K562 (cell line): ENCODE results near the gene MDN1. TPM values are rescaled to one million over a fixed set of nuclear protein-coding genes. Genes with fewer than 3 reads are reported as not detected.

Experiments used
- ATAC-seq: fragments of 200-7000 bp; cut with Tn5 transposase; 3 replicates; pipeline ENCODE4 v1.9.1; 2020; ENCODE audit warnings: moderate library complexity
- BruUV-seq: library from RNA; stranded (reverse); fragments of 400-500 nt; replicated peaks from 2 replicates; lab custom pipeline; 2021; lab: Mats Ljungman, UMichigan
- CTCF ChIA-PET: fragments of 300-600 bp; formaldehyde crosslinking; extraction: SDS; loops from one replicate; lab custom pipeline; 2021; ENCODE audit warnings: low intra/inter-chr PET ratio; lab: Yijun Ruan, JAX
- POLR2A ChIA-PET: fragments of 300-600, 350-650 bp; sonication (Branson Sonifier 250); formaldehyde crosslinking; extraction: SDS; loops from one replicate; lab custom pipeline; 2021; ENCODE audit warnings: antibody characterized with exemption, inconsistent platforms; lab: Yijun Ruan, JAX
- DNase-seq, 4 experiments: peaks; one replicate each; pipeline versions ENCODE4 v3.0.0 to v3.0.0-alpha.2; 2011 to 2018; ENCODE audit warnings: low spot score in 3 of 4, mixed read lengths in 3 of 4; ENCODE audit errors: extremely low read depth in 1 of 4
- FAIRE-seq: peaks from 2 replicates; lab custom pipeline; 2011; peaks lifted over from hg19 to GRCh38; lab: Jason Lieb, UNC
- H2AFZ ChIP-seq: 2 replicates; pipeline ENCODE4 v1.6.0; 2011; ENCODE audit warnings: low read depth, low read length, control low read depth, inconsistent platforms
- H3K27ac ChIP-seq: fragments of 200-600 bp; 3 replicates; pipeline ENCODE4 v1.8.0; 2011; ENCODE audit warnings: low read depth, mild to moderate bottlenecking, control low read depth, inconsistent platforms, low read length, moderate library complexity, mixed read lengths; ENCODE audit errors: extremely low read depth
- H3K27me3 ChIP-seq, 2 experiments: fragments of 300-600 bp in 1 of 2; 2 replicates in 1 of 2; 3 replicates in 1 of 2; pipeline versions ENCODE4 v1.6.0 to v1.8.0; 2011; ENCODE audit warnings: inconsistent platforms in 2 of 2, low read length in 2 of 2, mild to moderate bottlenecking in 1 of 2, mixed read lengths in 1 of 2, moderate library complexity in 1 of 2; ENCODE audit not compliant: control insufficient read depth in 2 of 2, insufficient read depth in 2 of 2
- H3K36me3 ChIP-seq: fragments of 300-600 bp; 3 replicates; pipeline ENCODE4 v1.8.0; 2011; ENCODE audit warnings: mild to moderate bottlenecking, low read length, inconsistent platforms; ENCODE audit not compliant: control insufficient read depth, insufficient read depth
- H3K4me1 ChIP-seq, 2 experiments: fragments of 200-600 bp in 1 of 2; replicated peaks in 1 of 2; 2 replicates in 1 of 2; 3 replicates in 1 of 2; pipeline versions ENCODE4 v1.5.1 to v1.8.0; 2011; ENCODE audit warnings: inconsistent platforms in 2 of 2, low read length in 2 of 2, mild to moderate bottlenecking in 1 of 2, mixed read lengths in 1 of 2, moderate library complexity in 1 of 2; ENCODE audit not compliant: control insufficient read depth in 2 of 2, insufficient read depth in 2 of 2
- H3K4me2 ChIP-seq: 2 replicates; pipeline ENCODE4 v1.6.1; 2011; ENCODE audit warnings: low read length, control low read depth, inconsistent platforms, mixed read lengths; ENCODE audit not compliant: insufficient read depth
- H3K4me3 ChIP-seq: fragments of 200-600 bp; sonication (generic), shearing (Covaris generic); 2 replicates; pipeline ENCODE4 v1.5.1; 2016; ENCODE audit warnings: control low read depth, inconsistent platforms
- H3K79me2 ChIP-seq: fragments of 200-600 bp; 3 replicates; pipeline ENCODE4 v1.8.0; 2011; ENCODE audit warnings: low read length, inconsistent platforms; ENCODE audit not compliant: control insufficient read depth, insufficient read depth
- H3K9ac ChIP-seq, 2 experiments: 2 replicates each; pipeline versions ENCODE4 v1.6.0 to v1.6.1; 2011; ENCODE audit warnings: low read depth in 2 of 2, low read length in 2 of 2, control low read depth in 1 of 2, inconsistent platforms in 1 of 2, mild to moderate bottlenecking in 1 of 2, mixed read lengths in 1 of 2; ENCODE audit not compliant: insufficient read depth in 1 of 2
- H3K9me1 ChIP-seq: one replicate; pipeline ENCODE4 v1.6.0; 2011; ENCODE audit warnings: inconsistent platforms, mild to moderate bottlenecking, low read length, moderate library complexity; ENCODE audit not compliant: control insufficient read depth, insufficient read depth
- H3K9me3 ChIP-seq: replicated peaks from 2 replicates; pipeline ENCODE4 v1.5.1; 2011; ENCODE audit warnings: low read depth, low read length, inconsistent platforms; ENCODE audit not compliant: control insufficient read depth, insufficient read depth
- H4K20me1 ChIP-seq: replicated peaks from 2 replicates; pipeline ENCODE4 v1.6.1; 2011; ENCODE audit warnings: low read length, inconsistent platforms, mixed read lengths; ENCODE audit not compliant: control insufficient read depth, insufficient read depth
- DPF2 ChIP-seq: fragments of 450-650 bp; IDR thresholded peaks from 2 replicates; pipeline ENCODE4 v1.6.1; 2016
- FOXJ3 ChIP-seq: sonication (generic); formaldehyde crosslinking; IDR thresholded peaks from 2 replicates; pipeline ENCODE4 v1.4.0; 2020; ENCODE audit warnings: mild to moderate bottlenecking, missing genetic modification reagents
- GATAD2A ChIP-seq: fragments of 450-650 bp; IDR thresholded peaks from 2 replicates; pipeline ENCODE4 v1.6.1; 2017
- HNRNPH1 ChIP-seq: fragments of 200-400 bp; formaldehyde crosslinking; optimal IDR thresholded peaks from 2 replicates; pipeline ENCODE3; 2017; ENCODE audit warnings: low read depth, mild to moderate bottlenecking, low read length, moderate library complexity
- RBM15 ChIP-seq: fragments of 200-400 bp; formaldehyde crosslinking; IDR thresholded peaks from 2 replicates; pipeline ENCODE4 v1.6.1; 2018; ENCODE audit warnings: mild to moderate bottlenecking, low read length, moderate library complexity; ENCODE audit not compliant: insufficient read depth
- SRSF1 ChIP-seq: fragments of 200-400 bp; formaldehyde crosslinking; IDR thresholded peaks from 2 replicates; pipeline ENCODE4 v1.6.1; 2017; ENCODE audit warnings: mild to moderate bottlenecking, low read depth, low read length, moderate library complexity
- STAT5B ChIP-seq: fragments of 250-450 bp; sonication (Bioruptor Pico); IDR thresholded peaks from 2 replicates; pipeline ENCODE4 v1.8.0; 2021; ENCODE audit warnings: mild to moderate bottlenecking, inconsistent platforms
- SUPT5H ChIP-seq: fragments of 450-650 bp; IDR thresholded peaks from 2 replicates; pipeline ENCODE4 v1.6.1; 2016
- TARDBP ChIP-seq: fragments of 450-650 bp; IDR thresholded peaks from 2 replicates; pipeline ENCODE4 v1.6.1; 2016
- TEAD1 ChIP-seq, 2 experiments: fragments of 450-650 bp in 1 of 2; sonication (generic) in 1 of 2; formaldehyde crosslinking; IDR thresholded peaks; 2 replicates each; pipeline versions ENCODE4 v1.4.0 to v1.8.0; 2020 to 2022; ENCODE audit warnings: mild to moderate bottlenecking in 2 of 2, missing genetic modification reagents in 1 of 2
- XRCC3 ChIP-seq: fragments of 450-650 bp; IDR thresholded peaks from 2 replicates; pipeline ENCODE4 v1.6.1; 2017; ENCODE audit warnings: mild to moderate bottlenecking, moderate library complexity
- YY1 ChIP-seq, 3 experiments: IDR thresholded peaks; 2 replicates each; pipeline ENCODE4 v1.6.1; 2011; ENCODE audit warnings: low read length in 2 of 3, mild to moderate bottlenecking in 2 of 3, moderate library complexity in 2 of 3, borderline replicate concordance in 1 of 3, control low read depth in 1 of 3, low read depth in 1 of 3; ENCODE audit not compliant: insufficient read depth in 3 of 3, insufficient replicate concordance in 2 of 3, control insufficient read depth in 1 of 3, insufficient read length in 1 of 3; ENCODE audit errors: extremely low read depth in 1 of 3
- ZNF24 ChIP-seq: fragments of 450-650 bp; IDR thresholded peaks from 2 replicates; pipeline ENCODE4 v1.6.1; 2016
- ZNF274 ChIP-seq: IDR thresholded peaks from 2 replicates; pipeline ENCODE4 v1.6.1; 2011; ENCODE audit warnings: low read depth, mild to moderate bottlenecking, low read length, moderate library complexity, borderline replicate concordance
- ZNF589 ChIP-seq: fragments of 200-800 bp; sonication (Bioruptor generic); IDR thresholded peaks from 2 replicates; pipeline ENCODE4 v1.6.1; 2016; ENCODE audit warnings: low read depth, missing genetic modification characterization, missing compliant biosample characterization
- ZNF77 ChIP-seq: fragments of 250-450 bp; sonication (Bioruptor Pico); IDR thresholded peaks from 2 replicates; pipeline ENCODE4 v1.5.0; 2020
- ZNF780A ChIP-seq: fragments of 250-450 bp; sonication (Bioruptor Pico); IDR thresholded peaks from 2 replicates; pipeline ENCODE4 v1.5.0; 2021; ENCODE audit warnings: mild to moderate bottlenecking
- ZNF830 ChIP-seq: fragments of 250-450 bp; sonication (Bioruptor Pico); IDR thresholded peaks from 2 replicates; pipeline ENCODE4 v1.5.0; 2021; ENCODE audit warnings: mild to moderate bottlenecking
- ZSCAN32 ChIP-seq: fragments of 450-650 bp; formaldehyde crosslinking; IDR thresholded peaks from 2 replicates; pipeline ENCODE4 v1.4.0; 2020; ENCODE audit warnings: mild to moderate bottlenecking, moderate library complexity
- WGBS: fragments of 100-300 bp; shearing (Covaris generic); methylation state at CpG from one replicate; pipeline ENCODE4 v1.1.6; 2016; ENCODE audit warnings: low coverage, mixed read lengths; ENCODE audit not compliant: insufficient coverage; ENCODE audit errors: missing lambda C conversion rate; 5-methylcytosine and 5-hydroxymethylcytosine counted together
- in situ Hi-C: fragments of 300-500 bp; cut with MboI; formaldehyde crosslinking; loops from 4 replicates; pipeline ENCODE4 v1.15.0; 2018; ENCODE audit warnings: inconsistent platforms, mixed read lengths
- intact Hi-C: fragments of 100-400 bp; cut with micrococcal nuclease; formaldehyde crosslinking; loops from 2 replicates; pipeline ENCODE4 v1.14.2; 2022
- polyA plus RNA-seq, 8 experiments: library from polyadenylated mRNA; depleted of rRNA in 4 of 8; stranded (reverse) in 5 of 8; unstranded in 3 of 8; fragments of >200 nt; fragmentation: Nextera tagmentation in 2 of 8; fragmentation: Illumina TruSeq in 1 of 8; extraction: Ambion mirVana in 2 of 8; extraction: Trizol in 1 of 8; gene quantifications; 2 replicates each; pipeline versions ENCODE4 v1.2.1 to v1.2.3, GENCODE V29; 2011 to 2014; ENCODE audit warnings: inconsistent platforms in 1 of 8, missing spikeins in 1 of 8
- total RNA-seq, 7 experiments: library from RNA; depleted of rRNA in 6 of 7; stranded (reverse); fragments of >200 nt in 6 of 7; fragmentation: Illumina TruSeq in 2 of 7; extraction: Trizol in 2 of 7; gene quantifications; 2 replicates each; pipeline versions ENCODE4 v1.2.1 to v1.2.3, GENCODE V29; 2011 to 2021; ENCODE audit warnings: low replicate concordance in 1 of 7
- TF ChIP-seq, protein P1 (sequence below): fragments of 250-450 bp; sonication (Bioruptor Pico); IDR thresholded peaks from 2 replicates; pipeline ENCODE4 v1.8.0; 2021; ENCODE audit warnings: moderate library complexity, mild to moderate bottlenecking, inconsistent platforms
- TF ChIP-seq, protein P2 (sequence below): sonication (generic); formaldehyde crosslinking; IDR thresholded peaks from 2 replicates; pipeline ENCODE4 v1.8.0; 2022; ENCODE audit warnings: mild to moderate bottlenecking, missing genetic modification reagents
- TF ChIP-seq, protein P3 (sequence below): fragments of 450-650 bp; IDR thresholded peaks from 2 replicates; pipeline ENCODE4 v1.6.1; 2017; ENCODE audit warnings: antibody characterized with exemption

Gene MDN1
- total and polyA plus RNA-seq, 9 of the 15 experiments (the other 6 are each of a cell fraction or from before 2014, with no cell fraction given) = 25.6 to 93.6 (median 43.0) TPM

DNA sequence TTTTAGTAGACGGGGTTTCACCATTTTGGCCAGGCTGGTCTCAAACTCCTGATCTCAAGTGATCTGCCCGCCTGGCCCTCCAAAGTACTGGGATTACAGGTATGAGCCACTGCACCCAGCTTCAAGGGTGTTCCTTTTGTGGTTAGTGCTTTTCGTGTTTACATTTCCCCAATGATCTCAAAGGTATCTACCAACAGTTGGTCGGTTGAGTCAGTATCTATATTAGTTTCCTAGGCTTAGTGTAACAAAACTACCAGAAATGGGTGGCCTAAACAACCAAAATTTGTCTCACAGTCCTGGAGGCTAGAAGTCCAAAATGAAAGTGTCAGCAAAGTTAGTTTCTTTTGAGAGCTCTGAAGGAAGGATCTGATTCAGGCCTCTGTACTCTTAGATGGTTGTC, 40.1 kb upstream of the MDN1 start (continued):
- TF ChIP-seq ZNF589 (CRISPR knock-in tag) = no peak
- no peak for TF ChIP-seq SRSF1
- TF ChIP-seq, protein P1, sequence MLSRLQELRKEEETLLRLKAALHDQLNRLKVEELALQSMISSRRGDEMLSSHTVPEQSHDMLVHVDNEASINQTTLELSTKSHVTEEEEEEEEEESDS (CRISPR knock-in tag) = no peak
- no peak for TF ChIP-seq YY1 (IDR thresholded peaks at IDR 0.05; ENCODE audit: borderline replicate concordance in 1 of 3, control insufficient read depth in 1 of 3, extremely low read depth in 1 of 3, insufficient read depth in 3 of 3, insufficient read length in 1 of 3, insufficient replicate concordance in 2 of 3, low read depth in 1 of 3, low read length in 2 of 3)
- no peak for TF ChIP-seq ZNF274
- TF ChIP-seq XRCC3 = no peak

DNA sequence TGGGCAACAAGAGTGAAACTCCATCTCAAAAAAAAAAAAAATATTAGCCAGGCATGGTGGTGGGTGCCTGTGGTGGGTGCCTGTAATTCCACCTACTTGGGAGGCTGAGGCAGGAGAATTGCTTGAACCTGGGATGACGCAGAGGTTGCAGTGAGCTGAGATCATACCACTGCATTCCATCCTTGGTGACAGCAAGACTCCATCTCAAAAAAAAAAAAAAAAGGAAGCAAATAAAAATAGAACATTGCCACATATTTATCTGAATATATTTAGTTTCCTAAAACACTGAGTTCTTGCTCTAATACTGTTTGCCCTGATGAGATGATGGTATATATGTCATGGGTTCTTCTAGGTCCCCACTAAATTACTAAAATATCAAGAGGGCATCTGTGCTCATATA, 38.4 kb upstream of the MDN1 start:
- Histone ChIP-seq H4K20me1 (no peaks in the 10 kb centered on the region), H2AFZ (no peak overlapping the region), H3K9ac (no peak overlapping the region), H3K9me1 (no peaks in the 10 kb centered on the region), H3K9me3 (no peaks in the 10 kb centered on the region; the same call in 1 of the 2 replicates), H3K4me3 (no peak overlapping the region), H3K79me2 (no peaks in the 10 kb centered on the region), H3K27ac (no peak overlapping the region), H3K4me1 (no peaks in the 10 kb centered on the region), H3K27me3 (no peaks in the 10 kb centered on the region), H3K4me2 (no peak overlapping the region), H3K36me3 (peaks cover 85% of the 10 kb centered on the region)
- ChIA-PET POLR2A (no interaction called here), CTCF (no interaction called here)
- ATAC-seq (no peak), DNase-seq (no peak), FAIRE-seq (no peak)
- in situ Hi-C loops = no loop called here
- WGBS = 100% methylated on average over 1 of the region's 1 CpG
- intact Hi-C loops = no loop called here
- no TSS peak for BruUV-seq
- TF ChIP-seq DPF2 (no peak), SUPT5H (no peak), GATAD2A (no peak), RBM15 (no peak), ZNF830 (CRISPR knock-in tag) (no peak), ZNF24 (no peak), FOXJ3 (CRISPR knock-in tag) (no peak), TARDBP (no peak), ZNF77 (CRISPR knock-in tag) (no peak), HNRNPH1 (no peak), ZNF780A (CRISPR knock-in tag) (no peak), ZSCAN32 (CRISPR knock-in tag) (no peak), TEAD1 (CRISPR knock-in tag; IDR thresholded peaks at IDR 0.05) (no peak), STAT5B (no peak)
- TF ChIP-seq, protein P2, sequence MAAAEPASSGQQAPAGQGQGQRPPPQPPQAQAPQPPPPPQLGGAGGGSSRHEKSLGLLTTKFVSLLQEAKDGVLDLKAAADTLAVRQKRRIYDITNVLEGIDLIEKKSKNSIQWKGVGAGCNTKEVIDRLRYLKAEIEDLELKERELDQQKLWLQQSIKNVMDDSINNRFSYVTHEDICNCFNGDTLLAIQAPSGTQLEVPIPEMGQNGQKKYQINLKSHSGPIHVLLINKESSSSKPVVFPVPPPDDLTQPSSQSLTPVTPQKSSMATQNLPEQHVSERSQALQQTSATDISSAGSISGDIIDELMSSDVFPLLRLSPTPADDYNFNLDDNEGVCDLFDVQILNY (CRISPR knock-in tag) = no peak
- TF ChIP-seq, protein P3, sequence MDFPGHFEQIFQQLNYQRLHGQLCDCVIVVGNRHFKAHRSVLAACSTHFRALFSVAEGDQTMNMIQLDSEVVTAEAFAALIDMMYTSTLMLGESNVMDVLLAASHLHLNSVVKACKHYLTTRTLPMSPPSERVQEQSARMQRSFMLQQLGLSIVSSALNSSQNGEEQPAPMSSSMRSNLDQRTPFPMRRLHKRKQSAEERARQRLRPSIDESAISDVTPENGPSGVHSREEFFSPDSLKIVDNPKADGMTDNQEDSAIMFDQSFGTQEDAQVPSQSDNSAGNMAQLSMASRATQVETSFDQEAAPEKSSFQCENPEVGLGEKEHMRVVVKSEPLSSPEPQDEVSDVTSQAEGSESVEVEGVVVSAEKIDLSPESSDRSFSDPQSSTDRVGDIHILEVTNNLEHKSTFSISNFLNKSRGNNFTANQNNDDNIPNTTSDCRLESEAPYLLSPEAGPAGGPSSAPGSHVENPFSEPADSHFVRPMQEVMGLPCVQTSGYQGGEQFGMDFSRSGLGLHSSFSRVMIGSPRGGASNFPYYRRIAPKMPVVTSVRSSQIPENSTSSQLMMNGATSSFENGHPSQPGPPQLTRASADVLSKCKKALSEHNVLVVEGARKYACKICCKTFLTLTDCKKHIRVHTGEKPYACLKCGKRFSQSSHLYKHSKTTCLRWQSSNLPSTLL = no peak
